GM23338 (cell line): ENCODE data around the gene HERPUD1. TPM values are rescaled to one million over a fixed set of nuclear protein-coding genes. Genes with fewer than 3 reads are reported as not detected.

Experiments
- ATAC-seq: fragments of 200-7000 bp; cut with Tn5 transposase; 3 replicates; pipeline ENCODE4 v1.9.1; 2020
- DNase-seq: peaks from one replicate; pipeline ENCODE4 v3.0.0-alpha.2; 2015; ENCODE audit warnings: low spot score
- H2AFZ ChIP-seq: fragments of 200-600 bp; sonication (generic); 2 replicates; pipeline ENCODE4 v1.8.0; 2016; ENCODE audit warnings: antibody characterized with exemption, mild to moderate bottlenecking, moderate library complexity
- H3F3A ChIP-seq: fragments of 200-600 bp; sonication (generic); replicated peaks from 2 replicates; pipeline ENCODE4 v1.8.0; 2017; ENCODE audit warnings: antibody characterized with exemption, mixed run types, low read depth
- H3K27ac ChIP-seq: fragments of 200-600 bp; sonication (generic); 2 replicates; pipeline ENCODE4 v1.6.1; 2016; ENCODE audit warnings: low read depth
- H3K27me3 ChIP-seq: fragments of 200-600 bp; sonication (generic); 2 replicates; pipeline ENCODE4 v1.8.0; 2016; ENCODE audit warnings: mild to moderate bottlenecking, mixed run types, moderate library complexity; ENCODE audit not compliant: insufficient read depth
- H3K36me3 ChIP-seq: fragments of 200-600 bp; sonication (generic); 2 replicates; pipeline ENCODE4 v1.8.0; 2016; ENCODE audit warnings: mild to moderate bottlenecking; ENCODE audit not compliant: insufficient read depth
- H3K4me1 ChIP-seq: fragments of 200-600 bp; sonication (generic); 2 replicates; pipeline ENCODE4 v1.8.0; 2016; ENCODE audit warnings: mild to moderate bottlenecking, moderate library complexity; ENCODE audit not compliant: insufficient read depth
- H3K4me2 ChIP-seq: fragments of 200-600 bp; sonication (generic); 2 replicates; pipeline ENCODE4 v1.7.1; 2017; ENCODE audit warnings: mixed run types
- H3K4me3 ChIP-seq: fragments of 200-600 bp; sonication (generic); 2 replicates; pipeline ENCODE4 v1.6.1; 2016; ENCODE audit warnings: mixed run types
- H3K79me2 ChIP-seq: fragments of 200-600 bp; sonication (generic); replicated peaks from 2 replicates; pipeline ENCODE4 v1.8.0; 2017; ENCODE audit warnings: mild to moderate bottlenecking; ENCODE audit not compliant: insufficient read depth
- H3K9me2 ChIP-seq: fragments of 200-600 bp; sonication (generic); 2 replicates; pipeline ENCODE4 v1.8.0; 2017; ENCODE audit not compliant: insufficient read depth
- H4K20me1 ChIP-seq: fragments of 200-600 bp; sonication (generic); replicated peaks from 2 replicates; pipeline ENCODE4 v1.8.0; 2017; ENCODE audit warnings: mild to moderate bottlenecking; ENCODE audit not compliant: insufficient read depth
- H3K27ac Mint-ChIP-seq: 2 replicates; pipeline ENCODE4 v1.8.0; 2020; ENCODE audit warnings: inconsistent platforms, mild to moderate bottlenecking, moderate library complexity, mixed read lengths
- H3K27me3 Mint-ChIP-seq: 3 replicates; pipeline ENCODE4 v1.8.0; 2022; ENCODE audit warnings: low read depth, mild to moderate bottlenecking, moderate library complexity, mixed read lengths, inconsistent platforms; ENCODE audit not compliant: insufficient read depth, poor library complexity
- H3K36me3 Mint-ChIP-seq: 3 replicates; pipeline ENCODE4 v1.8.0; 2021; ENCODE audit warnings: low read depth, mild to moderate bottlenecking, inconsistent platforms, moderate library complexity, mixed read lengths
- H3K4me1 Mint-ChIP-seq: 3 replicates; pipeline ENCODE4 v1.8.0; 2020; ENCODE audit warnings: mild to moderate bottlenecking, inconsistent platforms, mixed read lengths
- H3K4me3 Mint-ChIP-seq: 3 replicates; pipeline ENCODE4 v1.8.0; 2021; ENCODE audit warnings: moderate library complexity, mild to moderate bottlenecking, inconsistent platforms, mixed read lengths
- H3K9me3 Mint-ChIP-seq: 3 replicates; pipeline ENCODE4 v1.8.0; 2020; ENCODE audit warnings: moderate library complexity, mild to moderate bottlenecking, inconsistent platforms, mixed read lengths
- CREB1 ChIP-seq: fragments of 250-450 bp; sonication (Bioruptor Pico); IDR thresholded peaks from 2 replicates; pipeline ENCODE4 v1.5.0; 2020; ENCODE audit warnings: low read depth, mild to moderate bottlenecking, moderate library complexity
- CTCF ChIP-seq, 2 experiments: fragments of 200-600 bp in 1 of 2; sonication (generic) in 1 of 2; conservative IDR thresholded peaks; 2 replicates each; pipeline versions ENCODE4 v1.5.1 to v1.6.1; 2016 to 2017; ENCODE audit warnings: antibody characterized with exemption in 2 of 2, low read depth in 2 of 2, mild to moderate bottlenecking in 2 of 2, moderate library complexity in 1 of 2
- ETS1 ChIP-seq: IDR thresholded peaks from 2 replicates; pipeline ENCODE4 v1.6.1; 2016; ENCODE audit warnings: antibody characterized with exemption
- EZH2 ChIP-seq: fragments of 200-600 bp; sonication (generic); IDR thresholded peaks from one replicate; pipeline ENCODE4 v1.8.0; 2017; ENCODE audit warnings: antibody characterized with exemption, mild to moderate bottlenecking, low read depth; ENCODE audit not compliant: unreplicated experiment
- EZH2phosphoT487 ChIP-seq: fragments of 200-600 bp; sonication (generic); IDR thresholded peaks from one replicate; pipeline ENCODE4 v1.8.1; 2018; ENCODE audit warnings: antibody characterized with exemption; ENCODE audit not compliant: unreplicated experiment
- NANOG ChIP-seq: IDR thresholded peaks from 2 replicates; pipeline ENCODE4 v1.6.1; 2016; ENCODE audit warnings: antibody characterized with exemption, borderline replicate concordance
- POLR2AphosphoS5 ChIP-seq: IDR thresholded peaks from 2 replicates; pipeline ENCODE4 v1.6.1; 2016; ENCODE audit warnings: antibody characterized with exemption, low read depth
- REST ChIP-seq: IDR thresholded peaks from one replicate; pipeline ENCODE4 v1.6.1; 2018; ENCODE audit warnings: antibody characterized with exemption; ENCODE audit not compliant: unreplicated experiment
- STAT1 ChIP-seq: IDR thresholded peaks from one replicate; pipeline ENCODE4 v1.6.1; 2016; ENCODE audit warnings: antibody characterized with exemption; ENCODE audit not compliant: unreplicated experiment
- ZNF331 ChIP-seq: fragments of 250-450 bp; sonication (Bioruptor Pico); IDR thresholded peaks from 2 replicates; pipeline ENCODE4 v1.5.0; 2020; ENCODE audit warnings: low read depth, mild to moderate bottlenecking, moderate library complexity
- polyA plus RNA-seq: library from polyadenylated mRNA; unstranded; fragments of >200 nt; fragmentation: Nextera tagmentation; extraction: Ambion mirVana; gene quantifications from 2 replicates; pipeline ENCODE4 v1.2.1, GENCODE V29; 2016
- total RNA-seq: library from RNA; depleted of rRNA; stranded (reverse); fragments of >200 nt; shearing (Covaris generic); gene quantifications from 2 replicates; pipeline ENCODE4 v1.2.3, GENCODE V29; 2014

The HERPUD1 gene
- total and polyA plus RNA-seq, 2 experiments from 2014 or later = 41.1 to 44.1 TPM

- no peak for TF ChIP-seq CTCF (conservative IDR thresholded peaks at IDR 0.05; ENCODE audit: low read depth in 2 of 2)
- no peak for TF ChIP-seq REST
- TF ChIP-seq ZNF331 (CRISPR knock-in tag) = no peak
- TF ChIP-seq CREB1 = no peak
- TF ChIP-seq EZH2phosphoT487 = no peak
- no peak for TF ChIP-seq ETS1
- no peak for TF ChIP-seq EZH2
- no peak for TF ChIP-seq NANOG
- no peak for TF ChIP-seq STAT1
These were observed 8.4 kb upstream of the HERPUD1 start (continued) for GRCh38 chr16:56923481-56924091.

GRCh38 chr16:56927471-56927870, 4.5 kb upstream of the HERPUD1 start:
- H3K27me3 Mint-ChIP-seq = peaks cover 8% of the 10 kb centered on the region
- ATAC-seq (no peak), DNase-seq (no peak)
- no peak overlapping the region for H3K27ac Mint-ChIP-seq
- Histone ChIP-seq H2AFZ (no peak overlapping the region), H3K4me3 (no peak overlapping the region), H3F3A (no peaks in the 10 kb centered on the region), H3K27ac (no peak overlapping the region), H4K20me1 (no peaks in the 10 kb centered on the region; the same call in 1 of the 2 replicates), H3K9me2 (no peaks in the 10 kb centered on the region), H3K4me1 (peaks cover 13% of the 10 kb centered on the region), H3K27me3 (no peaks in the 10 kb centered on the region), H3K79me2 (peaks cover 2% of the 10 kb centered on the region), H3K4me2 (no peak overlapping the region), H3K36me3 (no peaks in the 10 kb centered on the region)
- 0 out of 3 replicates have a peak, but pooled peaks cover 2% of the 10 kb centered on the region for H3K9me3 Mint-ChIP-seq
- no peak overlapping the region for H3K4me3 Mint-ChIP-seq
- TF ChIP-seq EZH2 (no peak), POLR2AphosphoS5 (no peak), ZNF331 (CRISPR knock-in tag) (no peak), STAT1 (no peak)
- H3K4me1 Mint-ChIP-seq = peaks cover 10% of the 10 kb centered on the region; the same call in 2 of the 3 replicates
- H3K36me3 Mint-ChIP-seq = no peaks in the 10 kb centered on the region
